ENCODE data around the gene OR4M1.
"Not testable (repeated sequence)": the region's sequence is repeated elsewhere in the genome, so short reads cannot be mapped to it uniquely, and the experiment has no call there.

The OR4M1 gene

GRCh38 chr14:19775587-19775986, 2.3 kb downstream of the OR4M1 start:
- no peak for TF ChIP-seq CTCF (IDR thresholded peaks at IDR 0.05; ENCODE audit: extremely low read depth, missing control alignments)
- no peak for DNase-seq (ENCODE audit: low spot score)

- not testable (repeated sequence) for DNase-seq (ENCODE audit: low spot score)
These were observed 12.5 kb downstream of the OR4M1 start for GRCh38 chr14:19785848-19786247.

GRCh38 chr14:19787318-19787717, 14.0 kb downstream of the OR4M1 start:
- not testable (repeated sequence) for DNase-seq (ENCODE audit: low spot score)

- DNase-seq (ENCODE audit: low spot score), result not testable (repeated sequence)
These were observed 14.8 kb downstream of the OR4M1 start for GRCh38 chr14:19788150-19788549.

- not testable (repeated sequence) for DNase-seq (ENCODE audit: low spot score)
These were observed 23.3 kb downstream of the OR4M1 start for GRCh38 chr14:19796520-19797108.

- no peak for TF ChIP-seq CTCF (IDR thresholded peaks at IDR 0.05; ENCODE audit: extremely low read depth, missing control alignments)
- no peak for DNase-seq (ENCODE audit: low spot score)
These were observed 26.6 kb downstream of the OR4M1 start for GRCh38 chr14:19799880-19800279.

GRCh38 chr14:19800282-19801117, 27.2 kb downstream of the OR4M1 start:
- no peak for TF ChIP-seq CTCF (IDR thresholded peaks at IDR 0.05; ENCODE audit: extremely low read depth, missing control alignments)
- no peak for DNase-seq (ENCODE audit: low spot score)

GRCh38 chr14:19801118-19801464, 27.8 kb downstream of the OR4M1 start:
- no peak for DNase-seq (ENCODE audit: low spot score)
- no peak for TF ChIP-seq CTCF (IDR thresholded peaks at IDR 0.05; ENCODE audit: extremely low read depth, missing control alignments)

GRCh38 chr14:19803470-19803869, 30.2 kb downstream of the OR4M1 start, which contains the start of gene OR4N2:
TSS of gene OR4N2 (plus strand) at chr14:19803770. CDS start at chr14:19827449, 23,679 bp downstream.
- DNase-seq (ENCODE audit: low spot score), result not testable (repeated sequence)

- not testable (repeated sequence) for DNase-seq (ENCODE audit: low spot score)
These were observed 40.0 kb downstream of the OR4M1 start for GRCh38 chr14:19813171-19813920.

GRCh38 chr14:19819879-19820278, 46.6 kb downstream of the OR4M1 start:
- DNase-seq (ENCODE audit: low spot score), result not testable (repeated sequence)

GRCh38 chr14:19821016-19821415, 47.7 kb downstream of the OR4M1 start:
- not testable (repeated sequence) for DNase-seq (ENCODE audit: low spot score)

Data from GM20000 (cell line).